Esophagus muscularis mucosa (tissue), 4 donors: ENCODE results near the gene CCDC50. TPM values are rescaled to one million over a fixed set of nuclear protein-coding genes. Genes with fewer than 3 reads are reported as not detected.

ENCODE experiments used
- DNase-seq: peaks from one replicate; pipeline ENCODE4 v3.0.0-alpha.2; 2017; ENCODE audit errors: extremely low spot score
- H3K27ac ChIP-seq, 4 donors: fragments of 200-600 bp; sonication (generic); replicated peaks in 1 of 4; 1 replicate in 3 of 4; 2 replicates in 1 of 4; pipeline ENCODE4 v1.5.1; 2016 to 2019; ENCODE audit warnings: mild to moderate bottlenecking in 1 of 4
- H3K27me3 ChIP-seq, 4 donors: fragments of 200-600 bp; sonication (generic); one replicate each; pipeline versions ENCODE4 v1.5.1 to v1.6.0; 2016 to 2019
- H3K36me3 ChIP-seq, 4 donors: fragments of 200-600 bp; sonication (generic); one replicate each; pipeline ENCODE4 v1.5.1; 2016 to 2019
- H3K4me1 ChIP-seq, 4 donors: fragments of 200-600 bp; sonication (generic); one replicate each; pipeline ENCODE4 v1.5.1; 2016 to 2019
- H3K4me3 ChIP-seq, 4 donors: fragments of 200-600 bp; sonication (generic); 1 replicate in 2 of 4; 2 replicates in 2 of 4; pipeline ENCODE4 v1.5.1; 2016 to 2019; ENCODE audit warnings: mild to moderate bottlenecking in 4 of 4, moderate library complexity in 1 of 4
- H3K9me3 ChIP-seq, 4 donors: fragments of 200-600 bp; sonication (generic); 1 replicate in 3 of 4; 2 replicates in 1 of 4; pipeline ENCODE4 v1.5.1; 2016 to 2019
- EP300 ChIP-seq: sonication (generic); formaldehyde crosslinking; IDR thresholded peaks from one replicate; pipeline ENCODE4 v1.6.1; 2017; ENCODE audit warnings: antibody characterized with exemption
- POLR2A ChIP-seq: fragments of 450-650 bp; IDR thresholded peaks from one replicate; pipeline ENCODE4 v1.6.1; 2017; ENCODE audit warnings: antibody characterized with exemption, moderate library complexity, mild to moderate bottlenecking, low read depth
- POLR2AphosphoS5 ChIP-seq, 2 donors: sonication (generic); formaldehyde crosslinking; IDR thresholded peaks; one replicate each; pipeline ENCODE4 v1.6.1; 2017; ENCODE audit warnings: antibody characterized with exemption in 2 of 2
- WGBS: methylation state at CpG from one replicate; pipeline ENCODE4 v1.1.5; 2018; 5-methylcytosine and 5-hydroxymethylcytosine counted together
- intact Hi-C: fragments of 100-400 bp; cut with DNase I; formaldehyde crosslinking; loops from one replicate; pipeline ENCODE4 v1.15.1; 2023
- total RNA-seq, 4 donors: library from RNA; depleted of rRNA; stranded (reverse); fragments of >200 nt; gene quantifications; one replicate each; pipeline versions ENCODE4 v1.1.0 to v1.2.1, GENCODE V29; 2016
- TF ChIP-seq, protein P1 (sequence below), 3 experiments: fragments of 200-600 bp in 2 of 3; fragments of 450-650 bp in 1 of 3; sonication (generic) in 2 of 3; IDR thresholded peaks; one replicate each; pipeline ENCODE4 v1.5.1; 2017 to 2019; ENCODE audit warnings: antibody characterized with exemption in 3 of 3, mild to moderate bottlenecking in 2 of 3, moderate library complexity in 1 of 3

The CCDC50 gene
- total RNA-seq, 4 donors from 2014 or later, result 141 to 192 (median 165) TPM

GRCh38 chr3:191298846-191299245 lies 30.3 kb upstream of the CCDC50 start:
- Histone ChIP-seq H3K36me3 (no peaks in the 10 kb centered on the region), H3K27me3 (no peaks in the 10 kb centered on the region), H3K9me3 (no peaks in the 10 kb centered on the region), H3K4me3 (no peak overlapping the region), H3K4me1 (no peaks in the 10 kb centered on the region), H3K27ac (no peak overlapping the region)
- DNase-seq, result no peak
- intact Hi-C loops, result no loop called here
- TF ChIP-seq POLR2A (no peak), POLR2AphosphoS5 (IDR thresholded peaks at IDR 0.05) (no peak), EP300 (no peak)
- TF ChIP-seq, protein P1, sequence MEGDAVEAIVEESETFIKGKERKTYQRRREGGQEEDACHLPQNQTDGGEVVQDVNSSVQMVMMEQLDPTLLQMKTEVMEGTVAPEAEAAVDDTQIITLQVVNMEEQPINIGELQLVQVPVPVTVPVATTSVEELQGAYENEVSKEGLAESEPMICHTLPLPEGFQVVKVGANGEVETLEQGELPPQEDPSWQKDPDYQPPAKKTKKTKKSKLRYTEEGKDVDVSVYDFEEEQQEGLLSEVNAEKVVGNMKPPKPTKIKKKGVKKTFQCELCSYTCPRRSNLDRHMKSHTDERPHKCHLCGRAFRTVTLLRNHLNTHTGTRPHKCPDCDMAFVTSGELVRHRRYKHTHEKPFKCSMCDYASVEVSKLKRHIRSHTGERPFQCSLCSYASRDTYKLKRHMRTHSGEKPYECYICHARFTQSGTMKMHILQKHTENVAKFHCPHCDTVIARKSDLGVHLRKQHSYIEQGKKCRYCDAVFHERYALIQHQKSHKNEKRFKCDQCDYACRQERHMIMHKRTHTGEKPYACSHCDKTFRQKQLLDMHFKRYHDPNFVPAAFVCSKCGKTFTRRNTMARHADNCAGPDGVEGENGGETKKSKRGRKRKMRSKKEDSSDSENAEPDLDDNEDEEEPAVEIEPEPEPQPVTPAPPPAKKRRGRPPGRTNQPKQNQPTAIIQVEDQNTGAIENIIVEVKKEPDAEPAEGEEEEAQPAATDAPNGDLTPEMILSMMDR (IDR thresholded peaks at IDR 0.05), result no peak

- Histone ChIP-seq H3K27me3 (no peaks in the 10 kb centered on the region), H3K4me3 (no peak overlapping the region), H3K9me3 (no peaks in the 10 kb centered on the region), H3K36me3 (no peaks in the 10 kb centered on the region), H3K27ac (no peak overlapping the region), H3K4me1 (no peaks in the 10 kb centered on the region)
- intact Hi-C loops, result no loop called here
- TF ChIP-seq, protein P1 (IDR thresholded peaks at IDR 0.05), result no peak
- TF ChIP-seq POLR2A (no peak), EP300 (no peak), POLR2AphosphoS5 (IDR thresholded peaks at IDR 0.05) (no peak)
- WGBS, result 83% methylated on average over 1 of the region's 1 CpG
- DNase-seq, result no peak
These were observed 28.8 kb upstream of the CCDC50 start for GRCh38 chr3:191300422-191300821.

DNA sequence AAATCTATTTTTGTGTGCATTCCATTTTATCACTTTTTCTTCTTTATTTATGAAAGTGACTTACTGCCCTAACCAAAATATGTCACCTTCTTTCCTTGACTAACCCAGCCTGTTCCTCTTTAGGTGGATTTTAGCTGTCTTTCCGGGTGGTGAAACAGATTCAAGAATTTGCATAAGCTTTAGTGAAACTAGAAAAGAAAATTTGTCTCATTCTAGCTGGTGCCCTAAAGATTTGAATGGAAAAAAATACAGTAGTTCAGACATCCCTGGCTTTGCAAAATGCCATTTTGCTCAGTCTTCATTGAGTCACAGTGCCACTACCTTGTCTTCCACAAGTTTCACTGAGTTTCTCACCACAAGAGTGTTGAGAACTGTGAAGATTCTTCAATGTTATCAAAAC lies 28.2 kb upstream of the CCDC50 start:
- DNase-seq, result no peak
- no peaks in the 10 kb centered on the region for H3K9me3 ChIP-seq
- H3K4me1 ChIP-seq, result no peaks in the 10 kb centered on the region
- no peaks in the 10 kb centered on the region for H3K36me3 ChIP-seq
- no peak overlapping the region for H3K4me3 ChIP-seq
- TF ChIP-seq POLR2A, result no peak
- no peak for TF ChIP-seq EP300
- TF ChIP-seq, protein P1 (IDR thresholded peaks at IDR 0.05), result no peak
- no peak for TF ChIP-seq POLR2AphosphoS5 (IDR thresholded peaks at IDR 0.05)
- 93% methylated on average over 1 of the region's 1 CpG for WGBS
- intact Hi-C loops, result no loop called here
- no peaks in the 10 kb centered on the region for H3K27me3 ChIP-seq
- no peak overlapping the region for H3K27ac ChIP-seq

DNA sequence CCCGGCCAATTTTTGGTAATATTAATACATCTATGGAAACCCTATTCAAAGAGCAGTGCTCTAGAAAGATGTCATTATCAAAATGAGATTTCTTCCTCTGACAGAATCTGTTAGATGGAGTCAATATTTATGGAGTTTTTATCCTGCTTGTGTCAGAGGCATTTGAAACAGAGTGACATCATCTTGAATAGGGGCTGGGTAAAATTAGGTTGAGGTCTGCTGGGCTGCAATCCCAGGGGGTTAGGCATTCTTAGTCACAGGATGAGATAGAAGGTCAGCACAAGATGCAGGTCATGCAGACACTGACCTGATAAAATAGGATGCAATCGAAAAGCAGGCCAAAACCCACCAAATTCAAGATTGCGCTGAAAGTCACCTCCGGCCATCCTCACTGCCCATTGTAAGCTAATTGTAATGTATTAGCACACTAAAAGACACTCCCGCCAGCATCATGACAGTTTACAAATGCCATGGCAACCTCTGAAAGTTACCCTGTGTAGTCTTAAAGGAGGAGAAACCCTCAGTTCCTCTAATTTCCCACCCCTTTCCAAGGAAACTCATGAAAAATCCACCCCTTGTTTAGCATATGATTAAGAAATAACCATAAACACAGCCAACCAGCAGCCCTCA lies 27.3 kb upstream of the CCDC50 start:
- intact Hi-C loops, result no loop called here
- TF ChIP-seq, protein P1 (IDR thresholded peaks at IDR 0.05), result no peak
- H3K4me3 ChIP-seq, result no peak overlapping the region
- H3K27me3 ChIP-seq, result no peaks in the 10 kb centered on the region
- H3K36me3 ChIP-seq, result no peaks in the 10 kb centered on the region
- H3K27ac ChIP-seq, result no peak overlapping the region
- no peak for DNase-seq
- peaks cover 0 to 8% (median 2%) of the 10 kb centered on the region in 4 donors for H3K4me1 ChIP-seq
- no peaks in the 10 kb centered on the region for H3K9me3 ChIP-seq
- WGBS, result 98% methylated on average over 5 of the region's 5 CpGs

GRCh38 chr3:191302451-191302850 lies 26.7 kb upstream of the CCDC50 start:
- no peak for DNase-seq
- no peak overlapping the region for H3K27ac ChIP-seq
- H3K4me3 ChIP-seq, result no peak overlapping the region
- WGBS, result 92% methylated on average over 2 of the region's 2 CpGs
- no peaks in the 10 kb centered on the region for H3K36me3 ChIP-seq
- H3K4me1 ChIP-seq, result peaks cover 0 to 13% (median 4%) of the 10 kb centered on the region in 4 donors
- no peaks in the 10 kb centered on the region for H3K27me3 ChIP-seq
- TF ChIP-seq, protein P1 (IDR thresholded peaks at IDR 0.05), result no peak
- no peak for TF ChIP-seq POLR2A
- TF ChIP-seq POLR2AphosphoS5 (IDR thresholded peaks at IDR 0.05), result no peak
- no peak for TF ChIP-seq EP300
- H3K9me3 ChIP-seq, result no peaks in the 10 kb centered on the region
- intact Hi-C loops, result no loop called here
